ES-I3 (cell line): ENCODE data around the gene ERCC1.
"Not testable (repeated sequence)": the region's sequence is repeated elsewhere in the genome, so short reads cannot be mapped to it uniquely, and the experiment has no call there.

ENCODE experiments used
- H3K36me3 ChIP-seq: 2 replicates; pipeline ENCODE4 v1.6.1; 2013; ENCODE audit warnings: mild to moderate bottlenecking, low read length, control low read depth, moderate library complexity; ENCODE audit not compliant: insufficient read depth
- H3K4me1 ChIP-seq: 2 replicates; pipeline ENCODE4 v1.6.1; 2013; ENCODE audit warnings: mild to moderate bottlenecking, control low read depth, low read length; ENCODE audit not compliant: insufficient read depth
- H3K9ac ChIP-seq: 2 replicates; pipeline ENCODE4 v1.6.1; 2013; ENCODE audit warnings: low read depth, mild to moderate bottlenecking, low read length, moderate library complexity
- H3K9me3 ChIP-seq: 2 replicates; pipeline ENCODE4 v1.6.1; 2013; ENCODE audit warnings: mild to moderate bottlenecking, low read length, moderate library complexity; ENCODE audit not compliant: control insufficient read depth, insufficient read depth

ERCC1 gene

DNA sequence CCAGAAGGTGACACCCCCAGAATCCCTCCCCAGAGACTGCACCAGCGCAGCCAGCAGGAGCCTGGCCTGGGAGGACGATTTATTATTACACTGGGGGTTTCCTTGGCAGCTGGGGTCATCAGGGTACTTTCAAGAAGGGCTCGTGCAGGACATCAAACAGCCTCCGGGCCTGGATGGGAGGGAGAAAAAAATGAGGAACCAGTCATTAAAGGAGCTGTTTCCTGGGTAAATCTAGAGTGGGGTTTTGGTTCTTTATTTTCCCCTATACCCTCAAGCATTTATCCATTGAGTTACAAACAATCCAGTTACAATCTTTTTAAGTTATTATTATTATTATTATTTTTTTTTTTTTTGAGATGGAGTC, 14.2 kb downstream of the ERCC1 start:
- peaks cover 10% of the 10 kb centered on the region for H3K36me3 ChIP-seq
- no peaks in the 10 kb centered on the region for H3K9me3 ChIP-seq
- no peak overlapping the region for H3K9ac ChIP-seq
- H3K4me1 ChIP-seq = no peaks in the 10 kb centered on the region

DNA sequence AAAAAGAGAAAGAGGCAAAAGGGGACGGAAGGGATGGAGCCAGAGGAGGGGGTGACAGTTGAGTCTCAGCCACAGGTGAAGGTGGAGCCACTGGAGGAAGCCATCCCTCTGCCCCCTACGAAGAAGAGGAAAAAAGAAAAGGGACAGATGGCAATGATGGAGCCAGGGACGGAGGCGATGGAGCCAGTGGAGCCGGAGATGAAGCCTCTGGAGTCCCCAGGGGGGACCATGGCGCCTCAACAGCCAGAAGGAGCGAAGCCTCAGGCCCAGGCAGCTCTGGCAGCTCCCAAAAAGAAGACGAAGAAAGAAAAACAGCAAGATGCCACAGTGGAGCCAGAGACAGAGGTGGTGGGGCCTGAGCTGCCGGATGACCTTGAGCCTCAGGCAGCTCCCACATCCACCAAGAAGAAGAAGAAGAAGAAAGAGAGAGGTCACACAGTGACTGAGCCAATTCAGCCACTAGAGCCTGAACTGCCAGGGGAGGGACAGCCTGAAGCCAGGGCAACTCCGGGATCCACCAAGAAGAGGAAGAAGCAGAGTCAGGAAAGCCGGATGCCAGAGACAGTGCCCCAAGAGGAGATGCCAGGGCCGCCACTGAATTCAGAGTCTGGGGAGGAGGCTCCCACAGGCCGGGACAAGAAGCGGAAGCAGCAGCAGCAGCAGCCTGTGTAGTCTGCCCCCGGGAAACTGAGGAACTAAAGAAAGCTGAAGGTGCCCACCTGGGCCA, 14.7 kb downstream of the ERCC1 start:
- Histone ChIP-seq H3K36me3 (peaks cover 10% of the 10 kb centered on the region; the same call in 1 of the 2 replicates), H3K9me3 (no peaks in the 10 kb centered on the region), H3K9ac (no peak overlapping the region), H3K4me1 (no peaks in the 10 kb centered on the region)

- Histone ChIP-seq H3K9ac (no peak overlapping the region), H3K4me1 (peaks cover 6% of the 10 kb centered on the region), H3K36me3 (peaks cover 3% of the 10 kb centered on the region; the same call in 1 of the 2 replicates), H3K9me3 (no peaks in the 10 kb centered on the region)
Observed at GRCh38 chr19:45408121-45408520, 15.6 kb downstream of the ERCC1 start.

- Histone ChIP-seq H3K9ac (peak overlapping the region; percentile 98; the same call in 1 of the 2 replicates), H3K4me1 (peaks cover 11% of the 10 kb centered on the region)
- not testable (repeated sequence) for H3K9me3 ChIP-seq, H3K36me3 ChIP-seq
Observed at GRCh38 chr19:45407585-45407984, 16.1 kb downstream of the ERCC1 start.

GRCh38 chr19:45407091-45407375, 16.7 kb downstream of the ERCC1 start:
- Histone ChIP-seq H3K36me3 (peaks cover 3% of the 10 kb centered on the region; the same call in 1 of the 2 replicates), H3K4me1 (peaks cover 13% of the 10 kb centered on the region), H3K9ac (peak overlapping the region; percentile 98), H3K9me3 (no peaks in the 10 kb centered on the region)

DNA sequence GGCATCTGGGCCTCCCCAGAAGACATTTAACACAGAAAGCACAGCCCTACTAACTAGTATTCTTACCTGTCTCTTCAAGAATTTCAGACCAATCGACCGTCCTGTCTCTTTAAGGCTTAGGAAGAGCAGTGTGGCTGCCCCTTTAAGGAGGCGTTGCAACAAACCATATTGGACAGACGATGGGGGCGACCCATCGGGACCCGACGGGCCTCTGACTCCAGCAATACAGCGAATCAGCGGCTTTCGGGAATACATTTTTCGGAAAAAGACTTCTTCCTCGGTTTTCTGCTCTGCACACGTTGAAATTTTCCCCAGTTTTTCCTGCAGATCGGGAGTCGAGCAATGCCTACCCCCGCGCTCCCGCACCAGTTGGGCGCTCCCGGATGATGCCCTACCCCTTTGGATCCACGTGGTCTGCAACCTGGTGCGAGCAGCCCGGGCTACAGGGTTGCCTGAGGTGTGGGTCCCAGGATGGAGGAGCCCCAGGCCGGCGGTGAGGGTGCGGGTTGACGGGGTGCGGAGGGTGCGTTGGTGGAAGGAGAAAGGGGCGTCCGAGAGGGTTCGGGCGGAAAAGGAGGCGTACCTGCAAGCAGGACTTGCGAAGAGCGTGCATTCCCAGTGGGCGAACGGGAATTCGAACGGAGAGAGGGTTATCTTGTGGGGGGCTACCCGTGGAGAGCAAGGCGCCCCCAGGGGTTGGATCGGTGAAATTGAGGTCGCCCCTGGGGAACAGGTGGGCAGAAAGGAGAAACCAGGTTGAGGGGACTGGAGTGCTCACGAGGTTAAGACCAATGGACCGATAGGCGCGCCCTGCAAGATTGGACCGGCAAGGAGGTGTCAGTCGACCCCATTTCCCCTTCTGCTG, 17.3 kb downstream of the ERCC1 start, which contains the start of gene POLR1G:
Gene POLR1G (plus strand): TSS at position 419 of the 865 bp plus-strand sequence. CDS start 53 bp downstream, at position 472.
- Histone ChIP-seq H3K9ac (peak within 1 kb of the TSS; percentile 98), H3K9me3 (no peaks in the 10 kb centered on the region), H3K36me3 (peaks cover 3% of the 10 kb centered on the region; the same call in 1 of the 2 replicates), H3K4me1 (peaks cover 14% of the 10 kb centered on the region)

DNA sequence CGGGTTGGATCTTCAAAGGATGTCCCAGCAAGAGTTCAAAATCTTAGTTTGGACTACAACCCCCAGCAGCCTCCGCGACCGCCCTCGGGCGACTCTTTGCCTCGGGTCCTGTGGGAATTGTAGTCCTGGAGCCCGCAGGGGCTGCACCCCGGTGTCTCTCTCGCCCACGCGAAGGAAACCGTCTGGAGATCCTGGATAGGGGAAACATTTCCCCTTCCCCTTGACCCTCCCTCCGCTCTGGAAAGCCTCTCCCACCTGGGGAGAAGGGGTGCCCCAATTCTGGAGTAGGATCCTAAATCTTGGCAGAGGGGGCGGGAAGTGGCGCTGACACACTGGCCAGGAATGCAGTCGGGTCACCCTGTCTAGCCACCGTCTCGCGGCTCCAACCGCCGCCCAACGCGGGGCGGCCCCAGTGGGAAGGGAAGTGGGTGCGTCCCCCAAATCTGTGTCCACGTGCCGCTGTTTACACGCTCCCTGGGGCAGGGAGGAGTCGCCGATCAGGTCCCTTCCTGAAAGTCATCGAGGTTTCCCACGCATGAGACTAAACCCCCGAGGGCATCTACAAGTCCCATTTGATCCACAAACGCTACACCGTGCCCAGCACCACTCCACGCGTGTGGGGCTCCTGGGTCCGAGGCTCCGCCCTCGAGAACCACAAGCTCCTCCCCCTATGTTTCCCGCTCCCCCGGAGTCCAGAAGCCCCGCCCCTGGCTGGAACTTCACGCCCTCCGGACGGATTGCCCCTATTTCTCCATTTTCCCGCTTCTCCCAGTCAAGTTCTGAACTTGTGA, 18.1 kb downstream of the ERCC1 start:
- Histone ChIP-seq H3K9ac (peak overlapping the region; percentile 98), H3K9me3 (no peaks in the 10 kb centered on the region), H3K36me3 (peaks cover 3% of the 10 kb centered on the region; the same call in 1 of the 2 replicates), H3K4me1 (peaks cover 14% of the 10 kb centered on the region)

DNA sequence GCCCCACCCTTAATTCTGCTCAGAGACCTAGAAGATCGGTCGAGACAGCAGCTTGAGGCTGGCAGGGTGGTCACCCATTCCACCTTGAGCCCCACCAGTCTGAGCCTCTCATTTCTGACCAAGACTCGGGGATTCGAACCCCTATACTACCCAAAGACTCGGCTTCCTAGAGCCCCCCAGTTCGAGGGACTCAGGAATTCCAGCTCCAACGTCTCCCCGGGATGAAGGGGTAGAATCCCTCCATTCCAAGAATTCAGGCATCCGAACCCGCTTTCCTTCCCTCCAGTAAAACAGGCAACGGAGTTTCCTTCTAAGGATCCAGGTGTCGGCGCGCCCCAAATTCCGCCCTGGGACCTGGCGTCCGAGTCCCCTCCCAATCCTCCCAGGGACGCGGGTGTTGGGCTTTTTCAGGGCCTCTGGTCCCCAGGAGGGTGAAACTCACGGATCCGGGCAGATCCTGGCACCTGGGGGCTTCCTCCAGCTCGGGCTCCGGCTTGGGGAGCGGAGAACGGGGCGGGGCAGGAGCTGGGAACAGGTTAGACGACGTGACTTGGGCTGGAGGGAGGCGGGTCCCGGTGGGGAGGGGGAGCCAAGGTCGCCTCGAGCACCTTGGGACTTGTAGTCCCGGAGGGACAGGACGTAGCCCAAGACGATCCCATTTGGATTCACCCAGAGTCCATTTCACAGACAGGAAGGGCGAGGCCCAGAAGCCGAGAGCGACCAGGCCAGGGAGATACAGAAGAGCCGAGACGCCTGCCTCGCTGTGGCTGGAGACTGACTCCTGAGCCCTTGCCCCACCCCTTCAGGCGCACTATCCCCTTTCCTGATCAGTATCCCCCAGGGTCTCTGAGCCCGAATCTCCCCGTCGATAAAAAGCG, 18.9 kb downstream of the ERCC1 start, which contains the start of gene PPP1R13L:
Gene PPP1R13L (minus strand): TSS at position 513 of the 878 bp plus-strand sequence. CDS start 6,751 bp downstream, outside the sequence.
- peaks cover 3% of the 10 kb centered on the region; the same call in 1 of the 2 replicates for H3K36me3 ChIP-seq
- no peaks in the 10 kb centered on the region for H3K9me3 ChIP-seq
- H3K4me1 ChIP-seq = peaks cover 14% of the 10 kb centered on the region
- H3K9ac ChIP-seq = peak within 1 kb of the TSS; percentile 98

- Histone ChIP-seq H3K36me3 (peaks cover 2% of the 10 kb centered on the region; the same call in 1 of the 2 replicates), H3K4me1 (peaks cover 14% of the 10 kb centered on the region), H3K9me3 (no peaks in the 10 kb centered on the region), H3K9ac (peak overlapping the region; percentile 98)
Observed at GRCh38 chr19:45403781-45404556, 19.7 kb downstream of the ERCC1 start.

GRCh38 chr19:45403272-45403671, 20.4 kb downstream of the ERCC1 start:
- Histone ChIP-seq H3K9ac (peak overlapping the region; percentile 98; the same call in 1 of the 2 replicates), H3K4me1 (peaks cover 14% of the 10 kb centered on the region)

DNA sequence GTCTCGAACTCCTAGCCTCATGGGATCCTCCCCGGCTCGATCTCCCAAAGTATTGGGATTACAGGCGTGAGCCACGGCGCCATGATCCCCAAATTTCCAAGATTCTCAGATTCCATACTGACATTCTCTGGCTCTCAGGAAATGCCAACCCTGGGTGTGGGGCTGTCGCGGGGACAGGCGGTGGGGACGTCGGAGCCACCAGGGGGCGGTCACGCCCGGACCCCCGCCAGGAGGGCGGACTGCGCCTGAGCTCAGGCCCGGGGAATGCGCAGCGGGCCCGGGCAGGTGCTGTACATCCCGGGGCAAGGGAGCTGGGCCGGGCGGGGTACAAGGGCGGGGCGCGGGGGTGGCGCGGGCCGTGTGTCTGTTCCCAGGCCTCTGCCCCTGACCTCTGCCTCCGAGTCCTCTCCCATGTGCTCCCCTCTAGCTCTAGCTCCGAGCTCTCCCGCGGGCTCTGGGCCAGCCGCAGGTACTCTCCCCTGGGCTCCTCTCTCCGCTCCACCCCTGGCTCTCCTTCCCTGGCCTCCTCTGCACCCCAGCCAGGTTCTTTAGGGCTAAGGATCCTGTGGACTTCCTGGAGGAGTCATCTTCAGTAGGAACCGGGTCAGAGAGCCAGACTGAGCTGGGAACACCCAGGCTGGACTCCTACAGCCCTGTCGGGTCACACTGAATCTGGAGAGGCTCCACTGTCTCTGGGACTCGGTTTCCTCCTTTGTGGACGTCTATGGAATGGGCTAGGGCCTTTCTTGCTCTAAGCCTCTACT, 21.2 kb downstream of the ERCC1 start:
- H3K9ac ChIP-seq = peak overlapping the region; percentile 26; the same call in 1 of the 2 replicates
- peaks cover 18% of the 10 kb centered on the region for H3K4me1 ChIP-seq

More at GRCh38 chr19:45403272-45403671, 20.4 kb downstream of the ERCC1 start:
- Histone ChIP-seq H3K9me3 (no peaks in the 10 kb centered on the region), H3K36me3 (no peaks in the 10 kb centered on the region)

DNA sequence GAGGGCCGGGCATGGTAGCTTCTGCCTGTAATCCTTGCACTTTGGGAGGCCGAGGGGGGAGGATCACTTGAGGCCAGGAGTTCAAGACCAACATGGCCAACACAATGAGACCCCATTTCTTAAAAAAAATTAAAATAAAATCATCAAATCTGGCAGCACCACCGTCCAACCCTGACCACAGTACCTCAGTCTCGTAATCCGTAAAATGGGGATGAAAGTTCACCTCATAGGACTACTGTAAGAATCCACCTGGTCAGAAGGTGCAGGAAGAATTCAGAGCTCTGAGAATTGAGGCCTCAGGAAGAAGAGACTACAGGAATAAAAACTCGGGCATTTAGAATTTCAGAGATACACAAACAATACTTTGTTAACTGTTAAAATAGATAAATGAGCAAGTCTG, 21.9 kb downstream of the ERCC1 start:
- Histone ChIP-seq H3K4me1 (peaks cover 18% of the 10 kb centered on the region), H3K9ac (peak overlapping the region; percentile 26; the same call in 1 of the 2 replicates), H3K9me3 (no peaks in the 10 kb centered on the region), H3K36me3 (no peaks in the 10 kb centered on the region)

More for the DNA sequence above, 21.2 kb downstream of the ERCC1 start:
- Histone ChIP-seq H3K36me3 (no peaks in the 10 kb centered on the region), H3K9me3 (no peaks in the 10 kb centered on the region)
